AG10803 (cell line): ENCODE measurements around the gene MAMSTR.

Experiments
- DNase-seq: peaks from one replicate; pipeline ENCODE4 v3.0.0; 2010; ENCODE audit warnings: low read depth
- H3K4me3 ChIP-seq: 2 replicates; pipeline ENCODE4 v1.5.1; 2011; ENCODE audit warnings: mild to moderate bottlenecking, low read length, control low read depth
- TF ChIP-seq, protein P1 (sequence below): conservative IDR thresholded peaks from 2 replicates; pipeline ENCODE4 v1.5.1; 2011; ENCODE audit warnings: mild to moderate bottlenecking, low read length, control low read depth, inconsistent platforms

MAMSTR gene

GRCh38 chr19:48672994-48673393 is 46.5 kb downstream of the MAMSTR start, which contains the start of gene NTN5:
NTN5 (minus strand) TSS chr19:48673017; CDS start chr19:48670986, 2,031 bp downstream.
- no peak within 1 kb of the TSS for H3K4me3 ChIP-seq
- TF ChIP-seq, protein P1, sequence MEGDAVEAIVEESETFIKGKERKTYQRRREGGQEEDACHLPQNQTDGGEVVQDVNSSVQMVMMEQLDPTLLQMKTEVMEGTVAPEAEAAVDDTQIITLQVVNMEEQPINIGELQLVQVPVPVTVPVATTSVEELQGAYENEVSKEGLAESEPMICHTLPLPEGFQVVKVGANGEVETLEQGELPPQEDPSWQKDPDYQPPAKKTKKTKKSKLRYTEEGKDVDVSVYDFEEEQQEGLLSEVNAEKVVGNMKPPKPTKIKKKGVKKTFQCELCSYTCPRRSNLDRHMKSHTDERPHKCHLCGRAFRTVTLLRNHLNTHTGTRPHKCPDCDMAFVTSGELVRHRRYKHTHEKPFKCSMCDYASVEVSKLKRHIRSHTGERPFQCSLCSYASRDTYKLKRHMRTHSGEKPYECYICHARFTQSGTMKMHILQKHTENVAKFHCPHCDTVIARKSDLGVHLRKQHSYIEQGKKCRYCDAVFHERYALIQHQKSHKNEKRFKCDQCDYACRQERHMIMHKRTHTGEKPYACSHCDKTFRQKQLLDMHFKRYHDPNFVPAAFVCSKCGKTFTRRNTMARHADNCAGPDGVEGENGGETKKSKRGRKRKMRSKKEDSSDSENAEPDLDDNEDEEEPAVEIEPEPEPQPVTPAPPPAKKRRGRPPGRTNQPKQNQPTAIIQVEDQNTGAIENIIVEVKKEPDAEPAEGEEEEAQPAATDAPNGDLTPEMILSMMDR: no peak
- DNase-seq: no peak

- no peak overlapping the region for H3K4me3 ChIP-seq
- DNase-seq: no peak
- TF ChIP-seq, protein P1: no peak
Measured at GRCh38 chr19:48671446-48671995, 48.0 kb downstream of the MAMSTR start.

- H3K4me3 ChIP-seq: no peak overlapping the region
- no peak for DNase-seq
- TF ChIP-seq, protein P1: no peak
Measured at GRCh38 chr19:48670699-48671445, 48.7 kb downstream of the MAMSTR start.

GRCh38 chr19:48669903-48670668 is 49.4 kb downstream of the MAMSTR start:
- H3K4me3 ChIP-seq: no peak overlapping the region
- TF ChIP-seq, protein P1: no peak

GRCh38 chr19:48668761-48669160 is 50.8 kb downstream of the MAMSTR start:
- H3K4me3 ChIP-seq: no peak overlapping the region
- no peak for DNase-seq
- TF ChIP-seq, protein P1: no peak

More at GRCh38 chr19:48669903-48670668, 49.4 kb downstream of the MAMSTR start:
- no peak for DNase-seq

DNA sequence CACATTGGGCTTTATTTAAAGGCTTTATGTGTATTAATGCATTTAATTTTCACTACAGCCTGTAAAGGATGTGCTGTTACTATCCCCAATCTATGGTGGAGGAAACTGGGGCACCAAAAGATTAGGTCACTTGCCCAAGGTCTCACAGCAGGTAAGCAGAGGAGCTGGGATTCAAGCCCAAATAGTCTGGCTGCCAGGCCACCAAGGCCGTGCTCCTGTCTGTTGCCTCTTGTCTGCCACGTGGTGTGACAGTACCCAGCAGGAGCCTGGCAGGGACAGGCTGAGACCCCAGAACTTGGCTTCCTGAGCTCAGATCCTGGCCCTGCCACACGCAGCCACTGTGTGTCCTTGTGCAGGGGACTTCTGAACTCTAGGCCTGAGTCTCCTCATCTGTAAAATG is 51.2 kb downstream of the MAMSTR start:
- no peak for DNase-seq
- no peak overlapping the region for H3K4me3 ChIP-seq
- TF ChIP-seq, protein P1: no peak

DNA sequence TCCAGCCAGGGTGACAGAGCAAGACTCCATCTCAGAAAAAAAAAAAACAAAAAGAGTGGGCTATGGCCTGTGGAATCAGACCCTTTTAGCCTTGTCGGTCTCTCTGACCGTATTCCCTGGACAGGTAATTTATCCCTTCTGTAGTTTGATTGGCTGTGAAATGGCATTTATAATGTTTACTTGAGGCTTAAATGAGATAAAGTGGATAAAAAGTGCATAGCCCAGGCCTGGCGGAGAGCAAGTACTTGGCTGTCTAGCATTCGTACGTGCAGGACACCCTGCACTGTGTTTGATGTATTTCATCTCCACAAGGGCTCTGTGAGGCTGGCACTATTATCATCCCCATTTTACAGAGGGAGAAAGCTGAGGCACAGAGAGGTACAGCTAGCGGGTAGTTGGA is 53.7 kb downstream of the MAMSTR start:
- no peak for DNase-seq
- no peak overlapping the region for H3K4me3 ChIP-seq
- TF ChIP-seq, protein P1: no peak
